NB4 (cell line): ENCODE data around the gene BORCS5.

ENCODE experiments used
- DNase-seq: peaks from one replicate; pipeline ENCODE4 v3.0.0; 2010; ENCODE audit warnings: low read depth
- H3K4me3 ChIP-seq: one replicate; pipeline ENCODE4 v1.5.1; 2011; ENCODE audit warnings: mild to moderate bottlenecking, low read depth, low read length, moderate library complexity
- MYC ChIP-seq: IDR thresholded peaks from 2 replicates; pipeline ENCODE4 v1.6.1; 2011; ENCODE audit warnings: low read depth, low read length
- POLR2A ChIP-seq: IDR thresholded peaks from 2 replicates; pipeline ENCODE4 v1.6.1; 2011; ENCODE audit warnings: mild to moderate bottlenecking; ENCODE audit not compliant: insufficient read length; ENCODE audit errors: extremely low read depth
- TF ChIP-seq, protein P1 (sequence below): IDR thresholded peaks from 2 replicates; pipeline ENCODE4 v1.6.1; 2011; ENCODE audit warnings: low read depth, low read length
- TF ChIP-seq, protein P2 (sequence below): IDR thresholded peaks from one replicate; pipeline ENCODE4 v1.5.1; 2012; ENCODE audit warnings: low read depth, low read length

Gene BORCS5

DNA sequence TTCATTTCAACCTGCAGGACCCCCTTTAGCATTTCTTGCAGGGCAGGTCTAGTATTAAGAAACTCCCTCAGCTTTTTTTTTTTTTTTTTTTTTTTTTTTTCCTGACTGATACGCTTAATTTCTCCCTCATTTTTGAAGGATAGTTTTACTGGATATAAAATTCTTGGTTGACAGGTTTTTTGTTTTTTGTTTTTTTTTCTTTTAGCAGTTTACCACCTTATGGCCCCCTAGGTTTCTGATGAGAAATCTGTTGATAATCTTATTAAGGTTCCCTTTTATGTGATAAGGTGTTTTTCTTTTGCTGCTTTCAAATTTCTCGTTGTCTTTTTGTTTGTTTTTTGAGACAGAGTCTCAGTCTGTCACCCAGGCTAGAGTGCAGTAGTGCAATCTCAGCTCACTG lies 66.5 kb downstream of the BORCS5 start:
- no peak for DNase-seq
- TF ChIP-seq MYC: no peak
- no peak overlapping the region for H3K4me3 ChIP-seq

DNA sequence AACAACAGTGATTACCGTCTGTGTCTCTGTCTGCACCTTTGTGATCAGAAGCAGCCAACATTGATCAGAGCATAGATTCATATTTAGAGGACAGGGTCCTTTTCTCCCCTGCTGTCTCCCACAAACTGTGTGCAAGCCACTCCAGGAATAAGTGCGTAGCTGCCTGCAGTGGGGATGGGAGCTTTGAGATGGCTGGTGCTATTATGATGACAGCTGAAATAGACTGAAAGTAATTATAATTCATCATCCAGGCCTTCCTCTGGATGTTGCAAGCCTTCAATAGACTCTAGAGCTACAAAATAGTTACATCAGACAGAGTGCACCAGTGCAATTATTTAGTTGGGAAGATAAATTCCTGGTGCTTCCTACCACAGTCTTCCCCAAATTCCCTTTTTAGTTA lies 68.1 kb downstream of the BORCS5 start:
- no peak overlapping the region for H3K4me3 ChIP-seq
- no peak for TF ChIP-seq MYC
- TF ChIP-seq, protein P1, sequence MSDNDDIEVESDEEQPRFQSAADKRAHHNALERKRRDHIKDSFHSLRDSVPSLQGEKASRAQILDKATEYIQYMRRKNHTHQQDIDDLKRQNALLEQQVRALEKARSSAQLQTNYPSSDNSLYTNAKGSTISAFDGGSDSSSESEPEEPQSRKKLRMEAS: no peak
- TF ChIP-seq, protein P2, sequence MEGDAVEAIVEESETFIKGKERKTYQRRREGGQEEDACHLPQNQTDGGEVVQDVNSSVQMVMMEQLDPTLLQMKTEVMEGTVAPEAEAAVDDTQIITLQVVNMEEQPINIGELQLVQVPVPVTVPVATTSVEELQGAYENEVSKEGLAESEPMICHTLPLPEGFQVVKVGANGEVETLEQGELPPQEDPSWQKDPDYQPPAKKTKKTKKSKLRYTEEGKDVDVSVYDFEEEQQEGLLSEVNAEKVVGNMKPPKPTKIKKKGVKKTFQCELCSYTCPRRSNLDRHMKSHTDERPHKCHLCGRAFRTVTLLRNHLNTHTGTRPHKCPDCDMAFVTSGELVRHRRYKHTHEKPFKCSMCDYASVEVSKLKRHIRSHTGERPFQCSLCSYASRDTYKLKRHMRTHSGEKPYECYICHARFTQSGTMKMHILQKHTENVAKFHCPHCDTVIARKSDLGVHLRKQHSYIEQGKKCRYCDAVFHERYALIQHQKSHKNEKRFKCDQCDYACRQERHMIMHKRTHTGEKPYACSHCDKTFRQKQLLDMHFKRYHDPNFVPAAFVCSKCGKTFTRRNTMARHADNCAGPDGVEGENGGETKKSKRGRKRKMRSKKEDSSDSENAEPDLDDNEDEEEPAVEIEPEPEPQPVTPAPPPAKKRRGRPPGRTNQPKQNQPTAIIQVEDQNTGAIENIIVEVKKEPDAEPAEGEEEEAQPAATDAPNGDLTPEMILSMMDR: no peak
- no peak for TF ChIP-seq POLR2A
- no peak for DNase-seq

DNA sequence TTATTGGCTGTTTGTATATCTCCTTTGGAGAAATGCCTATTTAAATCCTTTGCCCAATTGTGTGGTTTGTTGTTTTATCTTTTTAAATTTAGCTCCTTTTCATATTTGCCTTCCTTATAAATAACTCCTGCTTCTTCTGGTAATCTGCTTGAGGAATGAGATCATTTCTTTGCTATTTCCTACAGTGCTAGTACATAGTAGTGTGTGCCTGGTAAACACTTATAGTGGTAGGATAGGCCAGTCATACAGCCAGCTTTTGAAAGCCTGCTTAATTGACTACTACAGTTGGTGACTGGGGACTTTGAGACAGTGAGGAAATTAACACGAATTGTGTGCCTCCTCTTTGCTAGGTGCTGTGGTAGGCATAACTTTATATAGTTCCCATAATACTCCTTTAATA lies 68.7 kb downstream of the BORCS5 start:
- TF ChIP-seq, protein P2: no peak
- TF ChIP-seq MYC: no peak
- no peak for TF ChIP-seq POLR2A
- TF ChIP-seq, protein P1: no peak
- DNase-seq: no peak

DNA sequence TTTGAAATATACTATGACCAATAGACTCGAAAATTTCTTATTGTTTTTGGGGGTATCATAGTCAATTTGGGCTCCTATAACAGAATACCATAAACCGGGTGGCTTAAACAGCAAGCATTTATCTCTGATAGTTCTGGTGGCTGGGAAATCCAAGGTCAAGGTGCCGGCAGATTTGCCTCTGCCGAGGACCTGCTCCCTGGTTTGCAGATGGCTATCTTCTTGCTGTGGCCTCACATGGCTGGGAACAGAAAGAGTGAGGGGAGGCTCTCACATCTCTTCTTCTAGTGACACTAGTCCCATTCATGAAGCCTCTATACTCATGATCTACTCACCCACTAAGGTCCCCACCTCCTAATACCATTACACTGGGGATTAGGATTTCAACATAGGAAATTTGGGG lies 70.7 kb downstream of the BORCS5 start:
- no peak overlapping the region for H3K4me3 ChIP-seq
- no peak for DNase-seq
- TF ChIP-seq, protein P1: no peak
- TF ChIP-seq, protein P2: no peak
- TF ChIP-seq POLR2A (no peak), MYC (no peak)

More for the DNA sequence above, 68.7 kb downstream of the BORCS5 start:
- H3K4me3 ChIP-seq: no peak overlapping the region

DNA sequence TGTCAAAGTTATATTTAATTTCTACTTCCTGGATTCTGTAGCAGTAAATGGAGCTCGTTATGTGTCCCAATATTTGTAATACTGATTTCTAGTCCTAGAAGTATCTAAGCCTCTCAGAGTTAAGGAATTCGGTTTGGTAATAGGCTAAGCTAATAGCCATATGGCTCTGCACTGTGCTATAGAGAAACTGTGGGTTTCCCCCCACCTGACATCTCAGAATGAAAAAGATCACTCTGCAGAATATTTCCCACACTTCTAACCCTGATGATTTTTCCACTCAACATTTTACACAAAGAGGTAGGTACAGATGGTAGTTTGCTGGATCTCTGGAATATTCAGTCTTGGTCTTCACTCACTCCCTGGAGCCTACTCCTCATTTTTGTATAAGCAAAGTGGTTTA lies 71.2 kb downstream of the BORCS5 start:
- no peak for DNase-seq
- TF ChIP-seq POLR2A (no peak), MYC (no peak)
- TF ChIP-seq, protein P1: no peak
- TF ChIP-seq, protein P2: no peak
- H3K4me3 ChIP-seq: no peak overlapping the region

DNA sequence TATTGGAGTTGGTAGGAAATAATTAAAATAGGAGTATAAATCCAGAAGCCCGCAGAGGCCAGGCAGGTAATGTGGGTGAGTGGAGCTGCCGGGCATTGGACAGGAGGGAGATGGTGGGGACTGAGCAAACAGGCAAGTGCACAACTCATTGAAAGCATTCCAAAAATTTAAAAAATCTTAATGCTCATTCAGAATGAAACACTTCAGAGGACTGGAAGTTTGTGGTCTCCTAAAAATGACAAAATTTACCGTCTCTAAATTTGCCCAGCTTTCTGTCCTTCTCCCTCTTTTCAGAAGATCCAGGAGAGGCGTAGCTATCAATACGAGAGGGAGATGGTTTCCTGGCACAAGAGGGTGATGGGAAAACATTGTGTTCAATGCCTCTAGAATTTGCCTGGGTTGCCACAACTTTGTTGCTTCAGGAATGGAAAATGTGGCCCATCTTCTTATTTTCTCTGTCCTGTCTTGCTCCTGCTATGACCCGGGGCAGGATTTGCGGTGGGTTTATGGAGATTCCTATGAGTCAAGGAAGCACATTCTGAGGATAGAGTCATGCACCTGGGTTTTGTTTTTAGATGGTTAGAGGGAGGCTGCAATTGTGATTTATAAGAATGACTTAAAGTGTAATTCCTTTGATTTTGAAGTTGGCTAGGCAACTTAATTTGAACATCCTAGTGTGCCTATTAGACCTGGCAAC lies 72.2 kb downstream of the BORCS5 start:
- TF ChIP-seq, protein P2: no peak
- TF ChIP-seq, protein P1: no peak
- TF ChIP-seq MYC: no peak
- H3K4me3 ChIP-seq: no peak overlapping the region
- no peak for DNase-seq
